GM23338 (cell line): ENCODE results near the gene UBE2D1. TPM values are rescaled to one million over a fixed set of nuclear protein-coding genes. Genes with fewer than 3 reads are reported as not detected.

Experiments used
- ATAC-seq: fragments of 200-7000 bp; cut with Tn5 transposase; 3 replicates; pipeline ENCODE4 v1.9.1; 2020
- DNase-seq: peaks from one replicate; pipeline ENCODE4 v3.0.0-alpha.2; 2015; ENCODE audit warnings: low spot score
- H2AFZ ChIP-seq: fragments of 200-600 bp; sonication (generic); 2 replicates; pipeline ENCODE4 v1.8.0; 2016; ENCODE audit warnings: antibody characterized with exemption, mild to moderate bottlenecking, moderate library complexity
- H3F3A ChIP-seq: fragments of 200-600 bp; sonication (generic); replicated peaks from 2 replicates; pipeline ENCODE4 v1.8.0; 2017; ENCODE audit warnings: antibody characterized with exemption, mixed run types, low read depth
- H3K27ac ChIP-seq: fragments of 200-600 bp; sonication (generic); 2 replicates; pipeline ENCODE4 v1.6.1; 2016; ENCODE audit warnings: low read depth
- H3K27me3 ChIP-seq: fragments of 200-600 bp; sonication (generic); 2 replicates; pipeline ENCODE4 v1.8.0; 2016; ENCODE audit warnings: mild to moderate bottlenecking, mixed run types, moderate library complexity; ENCODE audit not compliant: insufficient read depth
- H3K36me3 ChIP-seq: fragments of 200-600 bp; sonication (generic); 2 replicates; pipeline ENCODE4 v1.8.0; 2016; ENCODE audit warnings: mild to moderate bottlenecking; ENCODE audit not compliant: insufficient read depth
- H3K4me1 ChIP-seq: fragments of 200-600 bp; sonication (generic); 2 replicates; pipeline ENCODE4 v1.8.0; 2016; ENCODE audit warnings: mild to moderate bottlenecking, moderate library complexity; ENCODE audit not compliant: insufficient read depth
- H3K4me2 ChIP-seq: fragments of 200-600 bp; sonication (generic); 2 replicates; pipeline ENCODE4 v1.7.1; 2017; ENCODE audit warnings: mixed run types
- H3K4me3 ChIP-seq: fragments of 200-600 bp; sonication (generic); 2 replicates; pipeline ENCODE4 v1.6.1; 2016; ENCODE audit warnings: mixed run types
- H3K79me2 ChIP-seq: fragments of 200-600 bp; sonication (generic); replicated peaks from 2 replicates; pipeline ENCODE4 v1.8.0; 2017; ENCODE audit warnings: mild to moderate bottlenecking; ENCODE audit not compliant: insufficient read depth
- H3K9me2 ChIP-seq: fragments of 200-600 bp; sonication (generic); 2 replicates; pipeline ENCODE4 v1.8.0; 2017; ENCODE audit not compliant: insufficient read depth
- H4K20me1 ChIP-seq: fragments of 200-600 bp; sonication (generic); replicated peaks from 2 replicates; pipeline ENCODE4 v1.8.0; 2017; ENCODE audit warnings: mild to moderate bottlenecking; ENCODE audit not compliant: insufficient read depth
- H3K27ac Mint-ChIP-seq: 2 replicates; pipeline ENCODE4 v1.8.0; 2020; ENCODE audit warnings: inconsistent platforms, mild to moderate bottlenecking, moderate library complexity, mixed read lengths
- H3K27me3 Mint-ChIP-seq: 3 replicates; pipeline ENCODE4 v1.8.0; 2022; ENCODE audit warnings: low read depth, mild to moderate bottlenecking, moderate library complexity, mixed read lengths, inconsistent platforms; ENCODE audit not compliant: insufficient read depth, poor library complexity
- H3K36me3 Mint-ChIP-seq: 3 replicates; pipeline ENCODE4 v1.8.0; 2021; ENCODE audit warnings: low read depth, mild to moderate bottlenecking, inconsistent platforms, moderate library complexity, mixed read lengths
- H3K4me1 Mint-ChIP-seq: 3 replicates; pipeline ENCODE4 v1.8.0; 2020; ENCODE audit warnings: mild to moderate bottlenecking, inconsistent platforms, mixed read lengths
- H3K4me3 Mint-ChIP-seq: 3 replicates; pipeline ENCODE4 v1.8.0; 2021; ENCODE audit warnings: moderate library complexity, mild to moderate bottlenecking, inconsistent platforms, mixed read lengths
- H3K9me3 Mint-ChIP-seq: 3 replicates; pipeline ENCODE4 v1.8.0; 2020; ENCODE audit warnings: moderate library complexity, mild to moderate bottlenecking, inconsistent platforms, mixed read lengths
- CREB1 ChIP-seq: fragments of 250-450 bp; sonication (Bioruptor Pico); IDR thresholded peaks from 2 replicates; pipeline ENCODE4 v1.5.0; 2020; ENCODE audit warnings: low read depth, mild to moderate bottlenecking, moderate library complexity
- CTCF ChIP-seq, 2 experiments: fragments of 200-600 bp in 1 of 2; sonication (generic) in 1 of 2; conservative IDR thresholded peaks; 2 replicates each; pipeline versions ENCODE4 v1.5.1 to v1.6.1; 2016 to 2017; ENCODE audit warnings: antibody characterized with exemption in 2 of 2, low read depth in 2 of 2, mild to moderate bottlenecking in 2 of 2, moderate library complexity in 1 of 2
- ETS1 ChIP-seq: IDR thresholded peaks from 2 replicates; pipeline ENCODE4 v1.6.1; 2016; ENCODE audit warnings: antibody characterized with exemption
- EZH2 ChIP-seq: fragments of 200-600 bp; sonication (generic); IDR thresholded peaks from one replicate; pipeline ENCODE4 v1.8.0; 2017; ENCODE audit warnings: antibody characterized with exemption, mild to moderate bottlenecking, low read depth; ENCODE audit not compliant: unreplicated experiment
- EZH2phosphoT487 ChIP-seq: fragments of 200-600 bp; sonication (generic); IDR thresholded peaks from one replicate; pipeline ENCODE4 v1.8.1; 2018; ENCODE audit warnings: antibody characterized with exemption; ENCODE audit not compliant: unreplicated experiment
- JUNB ChIP-seq: IDR thresholded peaks from one replicate; pipeline ENCODE4 v1.6.1; 2016; ENCODE audit warnings: antibody characterized with exemption; ENCODE audit not compliant: unreplicated experiment
- NANOG ChIP-seq: IDR thresholded peaks from 2 replicates; pipeline ENCODE4 v1.6.1; 2016; ENCODE audit warnings: antibody characterized with exemption, borderline replicate concordance
- POLR2AphosphoS5 ChIP-seq: IDR thresholded peaks from 2 replicates; pipeline ENCODE4 v1.6.1; 2016; ENCODE audit warnings: antibody characterized with exemption, low read depth
- REST ChIP-seq: IDR thresholded peaks from one replicate; pipeline ENCODE4 v1.6.1; 2018; ENCODE audit warnings: antibody characterized with exemption; ENCODE audit not compliant: unreplicated experiment
- ZNF114 ChIP-seq: fragments of 250-450 bp; sonication (Bioruptor Pico); IDR thresholded peaks from 2 replicates; pipeline ENCODE4 v1.5.0; 2020; ENCODE audit warnings: mild to moderate bottlenecking, moderate library complexity
- ZNF331 ChIP-seq: fragments of 250-450 bp; sonication (Bioruptor Pico); IDR thresholded peaks from 2 replicates; pipeline ENCODE4 v1.5.0; 2020; ENCODE audit warnings: low read depth, mild to moderate bottlenecking, moderate library complexity
- ZNF462 ChIP-seq: fragments of 250-450 bp; sonication (Bioruptor Pico); IDR thresholded peaks from 2 replicates; pipeline ENCODE4 v1.5.0; 2020; ENCODE audit warnings: mild to moderate bottlenecking, moderate library complexity
- long read RNA-seq: library from polyadenylated mRNA; unstranded; transcript quantifications from one replicate; pipeline ENCODE4 v2.0.0, GENCODE V29; 2020; ENCODE audit not compliant: unreplicated experiment
- polyA plus RNA-seq: library from polyadenylated mRNA; unstranded; fragments of >200 nt; fragmentation: Nextera tagmentation; extraction: Ambion mirVana; gene quantifications from 2 replicates; pipeline ENCODE4 v1.2.1, GENCODE V29; 2016
- total RNA-seq: library from RNA; depleted of rRNA; stranded (reverse); fragments of >200 nt; shearing (Covaris generic); gene quantifications from 2 replicates; pipeline ENCODE4 v1.2.3, GENCODE V29; 2014; rRNA removed

UBE2D1 gene
- 39.5 and 43.3 TPM in 2 replicates for total RNA-seq
- 55.5 and 64.9 TPM in 2 replicates for polyA plus RNA-seq
- long read RNA-seq, transcript UBE2D1-201 (7 exons, 2,659 nt), result major isoform, 28 of 34 reads
- long read RNA-seq, partial matches to known transcripts, result 2 of 34 reads
- long read RNA-seq, other reads (novel, unspliced or antisense), result 1 of 34 reads

GRCh38 chr10:58334817-58335305 lies at the start of gene UBE2D1:
TSS of gene UBE2D1 (plus strand) at chr10:58335006. CDS start at chr10:58335202, 196 bp downstream.
- H3K4me3 Mint-ChIP-seq, result peak within 1 kb of the TSS; percentile 95

More at GRCh38 chr10:58334817-58335305, at the start of gene UBE2D1:
- Mint-ChIP-seq H3K9me3 (no peaks in the 10 kb centered on the region), H3K4me1 (peaks cover 19% of the 10 kb centered on the region), H3K27me3 (peaks cover 1% of the 10 kb centered on the region), H3K27ac (peak within 1 kb of the TSS; percentile 75; the same call in 1 of the 2 replicates), H3K36me3 (peaks cover 3% of the 10 kb centered on the region; the same call in 1 of the 3 replicates)
- TF ChIP-seq EZH2phosphoT487, result no peak
- no peak for TF ChIP-seq EZH2
- no peak for TF ChIP-seq REST
- no peak for TF ChIP-seq NANOG
- peak in 1 of 2 experiments; percentile 26; a peak in 3 of 4 replicates for TF ChIP-seq CTCF (conservative IDR thresholded peaks at IDR 0.05; ENCODE audit: low read depth in 2 of 2)
- TF ChIP-seq ZNF462 (CRISPR knock-in tag), result no peak
- peak; percentile 87 for TF ChIP-seq ETS1
- TF ChIP-seq ZNF114 (CRISPR knock-in tag), result no peak
- no peak for TF ChIP-seq JUNB
- TF ChIP-seq CREB1 (CRISPR knock-in tag), result 0 out of 2 replicates have a peak, but pooled peaks have one; percentile 14
- peak; percentile 97 for TF ChIP-seq POLR2AphosphoS5
- no peak for TF ChIP-seq ZNF331 (CRISPR knock-in tag)
- H3F3A ChIP-seq, result no peaks in the 10 kb centered on the region
- no peaks in the 10 kb centered on the region for H3K36me3 ChIP-seq
- H3K4me1 ChIP-seq, result peaks cover 11% of the 10 kb centered on the region
- DNase-seq (peak; percentile 93), ATAC-seq (peak; percentile 98)
- H3K9me2 ChIP-seq, result peaks cover 4% of the 10 kb centered on the region; the same call in 1 of the 2 replicates
- no peak within 1 kb of the TSS for H3K27ac ChIP-seq
- peak within 1 kb of the TSS; percentile 96 for H2AFZ ChIP-seq
- H3K4me3 ChIP-seq, result peak within 1 kb of the TSS; percentile 93
- H3K27me3 ChIP-seq, result no peaks in the 10 kb centered on the region
- peak within 1 kb of the TSS; percentile 93 for H3K4me2 ChIP-seq
- peaks cover 46% of the 10 kb centered on the region for H3K79me2 ChIP-seq
- peaks cover 13% of the 10 kb centered on the region for H4K20me1 ChIP-seq
